ENCODE measurements around the gene KIFAP3.
A peak's percentile ranks its signal among the peaks of the same experiment; 100 is the strongest.
"Not testable (repeated sequence)": the region's sequence is repeated elsewhere in the genome, so short reads cannot be mapped to it uniquely, and the experiment has no call there.

KIFAP3 gene

GRCh38 chr1:169921080-169921479 is 153.4 kb downstream of the KIFAP3 start:
- DNase-seq, result no peak

GRCh38 chr1:169918927-169919326 is 155.6 kb downstream of the KIFAP3 start:
- DNase-seq, result no peak

DNA sequence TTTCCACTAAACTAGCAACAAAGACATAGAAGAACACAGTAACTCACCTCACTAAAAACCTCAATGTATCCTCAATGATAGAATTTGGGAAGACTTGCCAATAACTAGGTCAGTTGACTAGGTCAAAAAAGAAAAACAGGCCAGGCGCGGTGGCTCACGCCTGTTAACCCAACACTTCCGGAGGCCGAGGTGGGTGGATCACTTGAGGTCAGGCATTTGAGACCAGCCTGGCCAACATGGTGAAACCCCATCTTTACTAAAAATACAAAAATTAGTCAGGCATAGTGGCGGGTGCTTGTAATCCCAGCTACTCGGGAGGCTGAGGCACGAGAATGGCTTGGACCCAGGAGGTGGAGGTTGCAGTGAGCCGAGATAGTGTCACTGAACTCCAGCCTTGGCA is 156.3 kb downstream of the KIFAP3 start:
- DNase-seq, result not testable (repeated sequence)

- DNase-seq, result no peak
These were observed 159.3 kb downstream of the KIFAP3 start for GRCh38 chr1:169915150-169915549.

DNA sequence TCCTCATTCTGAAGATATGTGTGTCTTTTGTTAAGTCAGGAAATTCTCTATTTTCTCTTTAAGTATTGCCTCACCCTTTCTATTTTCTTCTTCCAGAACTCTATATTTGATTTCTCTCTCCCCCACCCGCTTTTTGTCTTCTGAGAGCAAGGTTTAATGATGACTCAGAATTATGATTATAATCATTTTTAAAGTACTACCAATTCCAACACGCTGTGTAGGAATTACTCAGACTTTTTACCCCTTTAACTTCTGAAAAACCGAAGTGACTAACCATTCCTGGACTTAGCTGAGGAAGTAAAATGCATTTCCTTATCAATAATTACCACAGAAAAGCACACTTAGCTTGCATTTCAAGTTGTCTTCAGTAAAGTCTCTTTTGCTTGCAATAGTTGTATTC is 160.0 kb downstream of the KIFAP3 start:
- DNase-seq, result no peak

DNA sequence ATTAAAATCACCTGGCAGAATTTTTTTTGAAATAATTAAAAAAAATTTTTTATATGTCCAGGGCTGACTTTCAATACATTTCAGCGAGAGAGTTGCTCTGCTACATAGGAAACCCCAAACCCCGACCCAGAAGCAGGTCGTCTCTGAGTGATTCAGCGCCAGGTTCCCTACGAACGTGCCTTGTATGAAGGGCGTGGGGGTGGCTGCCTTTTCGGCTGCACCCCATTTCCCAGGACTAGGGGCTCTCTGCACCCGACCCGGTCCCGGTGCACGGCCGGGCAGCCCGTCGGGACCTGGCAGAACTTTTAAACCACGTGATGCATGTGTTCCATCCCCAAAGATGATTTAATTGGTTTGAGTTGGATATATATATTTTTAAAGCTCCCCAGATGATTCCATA is 165.0 kb downstream of the KIFAP3 start:
- DNase-seq, result no peak

DNA sequence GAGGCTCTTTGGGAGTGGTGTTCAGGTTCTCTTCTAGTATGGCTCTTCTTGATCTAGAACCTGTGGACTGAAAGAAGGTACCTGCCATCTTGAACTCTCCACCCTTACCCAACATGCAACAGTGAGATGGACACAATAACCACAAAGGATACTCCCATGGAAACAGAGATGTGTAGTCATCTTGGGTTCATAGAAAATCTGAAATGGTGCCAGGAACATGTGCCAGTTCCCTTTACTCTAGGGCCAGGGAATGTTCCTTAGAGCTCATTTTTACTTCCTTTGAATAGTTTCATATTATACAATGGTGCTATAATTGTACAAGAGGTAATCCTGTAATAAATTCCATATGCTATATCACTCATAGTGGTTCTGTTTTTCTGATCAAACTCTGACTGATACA is 167.6 kb downstream of the KIFAP3 start:
- no peak for DNase-seq

DNA sequence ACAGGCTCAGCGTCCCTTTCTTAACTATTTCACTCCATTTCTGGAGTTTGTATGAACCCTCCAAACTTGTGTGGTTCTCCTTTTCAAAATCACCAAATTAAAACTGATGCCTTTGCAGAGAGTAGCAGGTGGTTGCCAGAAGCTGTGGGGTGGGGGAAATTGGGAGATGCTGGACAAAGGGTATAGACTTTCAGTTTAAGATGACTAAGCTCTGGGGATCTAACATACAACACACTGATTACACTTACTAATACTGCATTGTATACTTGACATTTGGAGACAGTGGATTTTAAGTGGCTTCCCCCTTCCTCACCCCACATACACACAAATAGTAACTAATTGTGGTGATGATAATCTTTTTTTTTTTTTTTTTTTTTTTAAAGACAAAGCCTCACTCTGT is 169.7 kb downstream of the KIFAP3 start:
- DNase-seq, result no peak

GRCh38 chr1:169902751-169903150 is 171.7 kb downstream of the KIFAP3 start:
- no peak for DNase-seq

DNA sequence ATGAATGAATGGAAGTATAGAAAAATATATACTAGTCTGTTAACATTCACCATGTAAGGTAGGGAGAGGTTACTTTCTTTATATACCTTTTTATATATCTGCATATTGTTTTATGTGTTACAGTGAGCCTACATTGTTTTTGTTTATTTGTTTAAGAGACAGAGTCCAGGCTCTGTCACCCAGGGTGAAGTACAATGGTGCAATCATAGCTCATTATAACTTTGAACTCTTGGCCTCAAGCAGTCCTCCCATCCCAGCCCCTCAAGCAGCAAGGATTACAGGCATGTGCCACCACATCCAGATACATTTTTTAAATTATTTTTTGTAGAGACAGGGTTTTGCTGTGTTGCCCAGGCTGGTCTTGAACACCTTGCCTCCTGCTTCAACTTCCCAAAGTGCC is 173.4 kb downstream of the KIFAP3 start:
- DNase-seq, result no peak

DNA sequence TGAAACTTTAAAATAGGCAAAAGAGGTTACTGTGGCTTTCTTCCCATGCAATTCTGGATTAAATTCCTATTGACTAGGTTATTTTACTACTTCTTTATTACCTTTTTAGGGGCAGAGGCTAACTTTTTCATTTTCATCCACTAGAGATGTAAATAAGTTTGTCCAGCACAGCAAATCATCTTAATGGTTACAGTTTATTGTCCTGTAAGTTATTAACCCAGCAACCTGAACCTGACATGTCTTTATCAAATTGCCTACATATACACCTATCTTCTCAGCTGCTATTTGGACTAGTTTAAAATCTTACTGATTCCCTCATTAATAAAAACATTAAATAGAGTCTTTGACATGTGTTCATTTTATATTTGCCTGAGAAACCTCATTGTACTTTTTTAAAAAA is 173.9 kb downstream of the KIFAP3 start:
- DNase-seq, result no peak

GRCh38 chr1:169899519-169900217 is 174.8 kb downstream of the KIFAP3 start:
- no peak for DNase-seq

DNA sequence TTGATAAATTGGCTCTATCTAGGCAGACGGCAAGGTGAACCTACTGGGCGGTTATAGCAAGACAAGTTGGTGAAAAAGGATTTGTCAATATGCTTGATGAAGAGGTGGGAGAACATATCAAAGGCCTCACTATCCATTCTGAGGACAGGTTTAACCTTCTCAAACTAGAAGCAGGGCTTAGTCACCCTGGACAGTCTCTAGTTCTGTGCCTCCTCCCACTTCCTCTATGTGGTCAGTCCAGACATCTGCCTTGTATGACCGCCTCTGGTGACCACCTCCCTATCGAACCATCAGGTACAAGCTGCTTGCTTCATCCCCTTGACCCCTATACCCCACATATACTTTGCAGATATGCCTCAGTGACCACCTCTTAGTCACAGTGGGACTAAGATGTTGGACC is 178.5 kb downstream of the KIFAP3 start:
- no peak for DNase-seq

DNA sequence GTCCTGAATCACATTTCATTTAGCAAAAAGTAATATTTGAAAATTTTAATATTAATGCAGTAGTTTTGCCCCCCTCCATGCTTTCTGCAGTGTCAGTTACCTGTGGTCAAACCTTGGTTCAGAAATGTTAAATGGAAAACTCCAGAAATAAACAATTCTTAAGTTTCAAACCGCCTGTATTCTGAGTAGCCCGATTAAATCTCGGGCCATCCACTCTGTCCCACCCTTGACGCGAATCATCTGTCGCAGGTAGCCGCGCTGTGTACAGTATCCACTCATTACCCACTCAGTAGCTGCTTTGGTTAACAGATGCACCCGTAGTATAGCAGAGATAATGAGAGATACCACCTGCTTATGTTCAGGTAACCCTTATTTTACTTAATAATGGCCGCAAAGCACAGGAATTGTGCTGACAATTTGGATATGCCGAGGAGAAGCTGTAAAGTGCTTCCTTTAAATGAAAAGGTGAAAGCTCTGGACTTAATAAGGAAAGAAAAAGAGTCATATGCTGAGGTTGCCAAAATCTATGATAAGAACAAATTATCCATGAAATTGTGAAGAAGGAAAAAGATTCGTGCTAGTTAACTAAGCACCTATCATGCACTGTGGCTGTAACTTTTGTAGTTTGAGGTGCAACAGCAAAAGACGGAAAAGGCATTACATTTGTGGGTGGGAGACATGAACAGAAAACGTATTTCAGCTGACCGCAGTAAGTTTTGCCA is 179.9 kb downstream of the KIFAP3 start:
- no peak for DNase-seq

GRCh38 chr1:169893645-169894423 is 180.7 kb downstream of the KIFAP3 start, which contains the start of gene SCYL3:
Gene SCYL3, minus strand, starts transcription at chr1:169893896. Its CDS starts 5,056 bp downstream, at chr1:169888840.
- DNase-seq, result peak; percentile 76

DNA sequence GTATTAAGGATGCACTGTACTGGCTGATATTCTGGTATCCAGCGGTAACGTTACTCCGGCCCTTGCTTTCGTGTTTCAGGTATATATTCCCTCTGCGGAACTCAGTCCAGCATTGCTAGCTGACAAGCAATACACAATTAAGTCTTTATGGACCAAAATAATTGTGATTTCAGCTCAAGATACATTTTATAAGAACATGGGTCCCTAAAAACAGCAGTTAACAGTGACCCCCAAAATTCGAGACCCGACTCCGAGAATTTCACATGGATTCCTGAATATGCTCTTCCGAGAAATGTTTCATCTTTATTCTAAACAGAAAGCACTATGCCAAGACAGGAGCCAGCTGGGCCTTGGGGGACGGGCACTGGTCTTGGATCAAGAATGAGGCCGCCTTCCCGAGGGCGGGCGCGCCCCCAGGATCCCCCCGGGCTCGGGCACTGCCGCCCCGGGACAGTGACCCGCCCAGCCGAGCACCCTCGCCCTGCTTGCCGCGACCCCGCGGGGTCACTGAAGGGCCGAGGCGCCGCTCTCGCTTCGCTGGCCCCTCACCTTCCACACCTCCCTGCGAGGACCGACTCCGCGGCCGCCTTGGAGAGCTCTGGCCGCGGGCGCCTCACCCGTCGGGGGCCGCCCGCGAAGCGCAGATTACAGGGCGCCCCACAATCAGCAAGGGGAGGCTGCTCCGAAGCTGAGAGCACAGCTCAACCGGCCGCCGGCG is 181.4 kb downstream of the KIFAP3 start:
- no peak for DNase-seq

- no peak for DNase-seq
These were observed 182.1 kb downstream of the KIFAP3 start for GRCh38 chr1:169892176-169892926.

DNA sequence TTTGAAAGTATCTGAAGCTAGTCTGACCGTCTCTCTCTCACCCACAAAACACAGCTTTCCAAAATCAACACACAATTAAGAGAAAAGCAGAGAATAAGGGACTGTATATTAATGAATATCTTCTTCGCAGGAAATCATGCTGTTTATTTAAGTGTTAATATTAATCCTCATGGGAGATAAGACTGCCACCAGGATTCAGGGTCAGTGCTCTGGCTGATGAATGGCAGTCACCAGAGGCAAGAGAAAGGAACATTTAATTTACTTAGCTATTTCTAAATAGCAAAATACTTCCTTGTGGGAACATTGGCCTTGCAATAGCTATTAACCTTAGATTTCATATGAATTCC is 183.0 kb downstream of the KIFAP3 start:
- no peak for DNase-seq

GRCh38 chr1:169890761-169891538 is 183.5 kb downstream of the KIFAP3 start:
- DNase-seq, result no peak

- DNase-seq, result no peak
These were observed 184.6 kb downstream of the KIFAP3 start for GRCh38 chr1:169889871-169890270.

DNA sequence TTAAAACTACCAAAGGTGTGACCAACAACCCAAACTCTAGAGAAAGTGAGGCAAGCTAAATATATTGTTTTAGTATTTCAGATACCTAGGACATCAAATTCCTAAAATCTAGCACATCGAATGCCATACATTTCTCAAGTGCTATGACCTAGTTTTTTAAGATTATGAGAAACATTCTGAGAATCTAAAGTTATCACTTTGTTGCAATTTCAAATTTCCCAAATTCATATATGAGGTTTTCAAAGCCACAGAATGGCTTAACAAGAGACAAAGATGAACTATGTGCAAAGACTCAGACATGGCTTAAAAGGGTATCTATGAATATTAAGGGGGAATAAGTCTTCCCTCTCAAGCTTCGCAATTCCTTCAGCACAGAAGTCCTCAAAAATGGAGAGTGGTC is 187.6 kb downstream of the KIFAP3 start:
- no peak for DNase-seq

DNA sequence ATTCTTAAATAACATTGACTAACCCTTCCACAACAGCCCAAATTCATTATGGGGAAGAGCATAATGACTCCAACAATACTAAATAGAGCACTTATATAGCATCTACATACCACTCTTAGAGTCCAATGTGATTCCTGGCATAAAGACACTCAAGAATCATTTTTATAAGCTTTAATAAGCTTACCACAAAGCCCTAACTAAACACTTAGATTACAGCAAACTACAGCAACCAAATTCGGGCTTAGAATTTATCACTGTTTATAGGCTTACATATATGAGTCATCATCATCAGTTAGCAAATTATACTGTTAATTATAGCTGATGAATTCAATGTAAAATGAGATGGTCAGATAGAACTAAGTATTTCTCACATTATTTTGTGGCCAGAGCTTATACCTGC is 188.1 kb downstream of the KIFAP3 start:
- DNase-seq, result no peak
